ENCODE measurements around the gene TWNK.

TWNK gene
- total RNA-seq = 3.3 to 7.4 (median 4.0) reads per million in 3 donors

- Histone ChIP-seq H3K4me3 (ENCODE audit: insufficient read depth, low read depth, low read length, poor library complexity, severe bottlenecking) (peak within 1 kb of the TSS; percentile 94), H3K27me3 (replicated peaks; ENCODE audit: control insufficient read depth, insufficient read depth, low read length, poor library complexity, severe bottlenecking) (no peaks in the 10 kb centered on the region), H3K27ac (ENCODE audit: insufficient read depth, low read length, poor library complexity, severe bottlenecking) (peak within 1 kb of the TSS; percentile 70), H3K4me1 (ENCODE audit: control insufficient read depth, insufficient read depth, low read length, poor library complexity, severe bottlenecking) (peaks cover 17% of the 10 kb centered on the region), H3K9me3 (ENCODE audit: control insufficient read depth, low read length) (no peaks in the 10 kb centered on the region), H3K36me3 (ENCODE audit: control insufficient read depth, insufficient read depth, low read length) (peaks cover 21% of the 10 kb centered on the region)
- peak; percentile 57 to 78 (median 75) for DNase-seq
Measured at GRCh38 chr10:100986952-100987684, at the start of gene TWNK, which contains the start of gene MRPL43. Gene TWNK (plus strand): TSS chr10:100987543. CDS start chr10:100988211, 668 bp downstream. Gene MRPL43 (minus strand): TSS chr10:100987497. CDS start chr10:100987443, 54 bp downstream.

DNA sequence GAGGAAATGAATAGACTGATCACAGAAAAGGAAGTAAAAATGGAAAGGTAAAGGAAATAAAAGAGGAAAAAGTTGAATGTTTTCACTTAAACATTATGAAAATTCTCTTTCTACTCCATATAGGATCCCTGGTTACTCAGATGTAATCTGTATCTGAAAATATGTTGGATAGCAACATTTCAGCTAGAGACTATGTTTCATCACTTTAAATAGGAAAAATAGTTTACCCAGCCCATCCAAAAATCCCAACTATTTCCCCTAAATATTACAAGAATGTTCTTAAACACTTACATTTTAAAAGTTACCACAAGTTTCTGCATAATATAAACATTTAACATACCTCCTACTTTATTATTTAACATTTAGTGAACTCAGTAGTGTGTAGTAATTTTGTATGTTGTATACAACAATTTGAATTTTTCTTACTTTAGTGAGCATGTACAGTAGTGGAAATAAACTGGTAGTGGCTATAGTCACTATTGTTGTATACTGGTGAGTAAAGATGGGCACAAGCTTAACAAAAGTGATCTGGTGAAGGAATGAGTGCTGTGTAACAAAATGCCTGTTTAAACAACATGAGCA lies 47.5 kb upstream of the TWNK start:
- H3K27ac ChIP-seq (ENCODE audit: insufficient read depth, low read length, poor library complexity, severe bottlenecking) = no peak overlapping the region
- no peaks in the 10 kb centered on the region for H3K27me3 ChIP-seq (replicated peaks; ENCODE audit: control insufficient read depth, insufficient read depth, low read length, poor library complexity, severe bottlenecking)
- H3K36me3 ChIP-seq (ENCODE audit: control insufficient read depth, insufficient read depth, low read length) = peaks cover 35% of the 10 kb centered on the region
- DNase-seq = no peak
- no peaks in the 10 kb centered on the region for H3K9me3 ChIP-seq (ENCODE audit: control insufficient read depth, low read length)
- H3K4me3 ChIP-seq (ENCODE audit: insufficient read depth, low read depth, low read length, poor library complexity, severe bottlenecking) = no peak overlapping the region
- H3K4me1 ChIP-seq (ENCODE audit: control insufficient read depth, insufficient read depth, low read length, poor library complexity, severe bottlenecking) = peaks cover 5% of the 10 kb centered on the region

DNA sequence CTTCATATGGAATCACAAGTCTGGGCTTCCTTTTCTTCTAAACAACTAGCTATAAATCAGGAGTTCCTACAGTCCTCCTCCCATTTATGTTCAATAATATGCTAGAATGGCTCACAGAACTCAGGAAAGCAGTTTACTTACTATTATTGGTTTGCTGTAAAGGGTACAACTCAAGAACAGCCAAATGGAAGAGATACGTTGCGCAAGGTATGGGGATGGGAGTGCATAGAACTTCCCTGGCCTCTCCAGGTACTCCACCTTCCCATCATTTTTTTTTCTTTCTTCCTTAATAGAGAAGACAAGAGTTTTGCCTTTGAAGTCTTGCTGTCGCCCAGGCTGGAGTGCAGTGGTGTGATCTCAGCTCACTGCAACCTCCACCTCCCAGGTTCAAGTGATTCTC lies 45.1 kb upstream of the TWNK start:
- Histone ChIP-seq H3K27ac (ENCODE audit: insufficient read depth, low read length, poor library complexity, severe bottlenecking) (no peak overlapping the region), H3K9me3 (ENCODE audit: control insufficient read depth, low read length) (no peaks in the 10 kb centered on the region), H3K4me1 (ENCODE audit: control insufficient read depth, insufficient read depth, low read length, poor library complexity, severe bottlenecking) (peaks cover 5% of the 10 kb centered on the region), H3K4me3 (ENCODE audit: insufficient read depth, low read depth, low read length, poor library complexity, severe bottlenecking) (no peak overlapping the region), H3K36me3 (ENCODE audit: control insufficient read depth, insufficient read depth, low read length) (peaks cover 53% of the 10 kb centered on the region), H3K27me3 (replicated peaks; ENCODE audit: control insufficient read depth, insufficient read depth, low read length, poor library complexity, severe bottlenecking) (no peaks in the 10 kb centered on the region)
- no peak for DNase-seq

GRCh38 chr10:100943508-100943907 lies 43.8 kb upstream of the TWNK start:
- Histone ChIP-seq H3K4me1 (ENCODE audit: control insufficient read depth, insufficient read depth, low read length, poor library complexity, severe bottlenecking) (peaks cover 5% of the 10 kb centered on the region), H3K36me3 (ENCODE audit: control insufficient read depth, insufficient read depth, low read length) (peaks cover 49% of the 10 kb centered on the region), H3K27me3 (replicated peaks; ENCODE audit: control insufficient read depth, insufficient read depth, low read length, poor library complexity, severe bottlenecking) (no peaks in the 10 kb centered on the region), H3K27ac (ENCODE audit: insufficient read depth, low read length, poor library complexity, severe bottlenecking) (peak overlapping the region; percentile 1), H3K4me3 (ENCODE audit: insufficient read depth, low read depth, low read length, poor library complexity, severe bottlenecking) (no peak overlapping the region), H3K9me3 (ENCODE audit: control insufficient read depth, low read length) (no peaks in the 10 kb centered on the region)
- no peak for DNase-seq

DNA sequence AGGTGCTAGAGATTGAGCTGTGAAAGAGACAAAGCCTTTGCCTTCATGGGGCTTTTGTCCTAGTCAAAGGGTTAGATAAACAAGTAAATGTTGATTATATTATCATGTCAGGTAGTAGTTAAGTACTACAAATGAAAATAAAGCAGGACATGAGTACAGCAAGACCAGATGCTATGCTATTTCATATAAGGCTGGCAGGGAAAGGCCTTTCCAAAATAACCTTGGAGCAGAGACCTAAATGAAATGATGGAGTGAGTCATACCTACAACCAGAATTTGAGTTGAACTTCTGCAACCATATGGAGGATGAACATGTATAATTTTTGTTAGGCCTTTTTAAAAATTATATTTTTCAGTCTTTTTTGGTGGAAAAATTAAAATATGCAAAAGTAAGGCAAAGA lies 41.6 kb upstream of the TWNK start:
- Histone ChIP-seq H3K4me3 (ENCODE audit: insufficient read depth, low read depth, low read length, poor library complexity, severe bottlenecking) (no peak overlapping the region), H3K27me3 (replicated peaks; ENCODE audit: control insufficient read depth, insufficient read depth, low read length, poor library complexity, severe bottlenecking) (no peaks in the 10 kb centered on the region), H3K4me1 (ENCODE audit: control insufficient read depth, insufficient read depth, low read length, poor library complexity, severe bottlenecking) (peaks cover 5% of the 10 kb centered on the region), H3K27ac (ENCODE audit: insufficient read depth, low read length, poor library complexity, severe bottlenecking) (no peak overlapping the region), H3K36me3 (ENCODE audit: control insufficient read depth, insufficient read depth, low read length) (peaks cover 50% of the 10 kb centered on the region), H3K9me3 (ENCODE audit: control insufficient read depth, low read length) (no peaks in the 10 kb centered on the region)
- DNase-seq = no peak

DNA sequence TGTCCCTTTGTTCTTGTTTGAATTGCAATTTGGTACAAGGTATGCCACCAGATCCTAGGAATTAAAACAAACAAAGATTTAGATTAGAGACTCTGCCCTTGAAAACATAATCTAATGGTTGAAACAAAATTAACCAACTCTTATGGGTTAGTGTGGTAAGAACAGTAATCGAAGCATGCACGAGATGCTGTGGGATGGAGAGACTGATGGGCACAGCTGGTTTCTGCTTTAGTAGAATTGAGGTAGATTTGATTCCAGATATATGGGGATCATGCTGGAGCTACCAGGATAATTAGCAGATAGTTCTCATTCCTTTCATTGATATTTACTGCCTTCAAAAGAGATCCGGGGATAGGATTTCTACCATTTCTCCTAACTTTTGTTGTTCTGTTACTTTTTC lies 38.4 kb upstream of the TWNK start:
- no peaks in the 10 kb centered on the region for H3K9me3 ChIP-seq (ENCODE audit: control insufficient read depth, low read length)
- DNase-seq = no peak
- H3K27me3 ChIP-seq (replicated peaks; ENCODE audit: control insufficient read depth, insufficient read depth, low read length, poor library complexity, severe bottlenecking) = no peaks in the 10 kb centered on the region
- H3K4me3 ChIP-seq (ENCODE audit: insufficient read depth, low read depth, low read length, poor library complexity, severe bottlenecking) = no peak overlapping the region
- no peak overlapping the region for H3K27ac ChIP-seq (ENCODE audit: insufficient read depth, low read length, poor library complexity, severe bottlenecking)
- peaks cover under 1% of the 10 kb centered on the region for H3K4me1 ChIP-seq (ENCODE audit: control insufficient read depth, insufficient read depth, low read length, poor library complexity, severe bottlenecking)
- H3K36me3 ChIP-seq (ENCODE audit: control insufficient read depth, insufficient read depth, low read length) = peaks cover 51% of the 10 kb centered on the region

- Histone ChIP-seq H3K27me3 (replicated peaks; ENCODE audit: control insufficient read depth, insufficient read depth, low read length, poor library complexity, severe bottlenecking) (no peaks in the 10 kb centered on the region), H3K4me3 (ENCODE audit: insufficient read depth, low read depth, low read length, poor library complexity, severe bottlenecking) (no peak overlapping the region), H3K27ac (ENCODE audit: insufficient read depth, low read length, poor library complexity, severe bottlenecking) (no peak overlapping the region), H3K4me1 (ENCODE audit: control insufficient read depth, insufficient read depth, low read length, poor library complexity, severe bottlenecking) (no peaks in the 10 kb centered on the region), H3K9me3 (ENCODE audit: control insufficient read depth, low read length) (no peaks in the 10 kb centered on the region), H3K36me3 (ENCODE audit: control insufficient read depth, insufficient read depth, low read length) (peaks cover 42% of the 10 kb centered on the region)
- DNase-seq = no peak
Measured at GRCh38 chr10:100960251-100960650, 27.1 kb upstream of the TWNK start.

DNA sequence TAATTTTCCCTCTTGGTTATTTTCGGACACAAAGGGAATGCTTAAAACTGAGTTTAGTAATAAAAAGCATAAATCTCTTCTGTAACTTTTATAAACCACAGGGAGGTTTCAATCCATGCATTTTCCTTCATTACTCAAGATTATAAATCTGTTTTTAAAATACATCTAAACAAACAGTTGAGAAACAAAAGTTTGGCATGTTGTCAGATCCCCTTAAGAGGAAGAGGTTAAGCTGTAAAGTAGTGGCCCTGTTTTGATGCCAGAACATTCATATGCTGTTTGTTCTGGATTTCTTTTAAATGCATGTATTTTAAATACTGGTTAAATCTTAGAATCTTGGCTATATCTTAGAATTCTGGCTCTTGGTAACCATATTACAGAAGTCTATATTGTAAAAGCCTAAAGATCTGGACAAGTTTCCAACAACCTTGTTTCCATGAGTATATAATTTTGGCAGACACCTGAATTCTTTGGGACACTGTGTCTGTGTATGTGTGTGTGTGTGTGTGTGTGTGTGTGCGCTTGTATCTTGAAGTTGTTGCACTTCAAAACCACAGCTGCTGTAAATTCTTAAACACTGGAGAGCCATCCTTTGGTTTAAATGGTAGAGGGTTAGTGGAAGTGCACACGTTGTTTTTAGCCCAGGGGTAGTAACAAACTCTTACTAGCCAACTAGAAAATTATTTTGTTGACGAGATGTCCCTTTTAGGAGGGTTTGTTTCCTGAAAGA lies 24.8 kb upstream of the TWNK start:
- no peak overlapping the region for H3K4me3 ChIP-seq (ENCODE audit: insufficient read depth, low read depth, low read length, poor library complexity, severe bottlenecking)
- no peaks in the 10 kb centered on the region for H3K27me3 ChIP-seq (replicated peaks; ENCODE audit: control insufficient read depth, insufficient read depth, low read length, poor library complexity, severe bottlenecking)
- no peaks in the 10 kb centered on the region for H3K9me3 ChIP-seq (ENCODE audit: control insufficient read depth, low read length)
- DNase-seq = no peak
- H3K36me3 ChIP-seq (ENCODE audit: control insufficient read depth, insufficient read depth, low read length) = peaks cover 39% of the 10 kb centered on the region
- no peaks in the 10 kb centered on the region for H3K4me1 ChIP-seq (ENCODE audit: control insufficient read depth, insufficient read depth, low read length, poor library complexity, severe bottlenecking)
- no peak overlapping the region for H3K27ac ChIP-seq (ENCODE audit: insufficient read depth, low read length, poor library complexity, severe bottlenecking)

DNA sequence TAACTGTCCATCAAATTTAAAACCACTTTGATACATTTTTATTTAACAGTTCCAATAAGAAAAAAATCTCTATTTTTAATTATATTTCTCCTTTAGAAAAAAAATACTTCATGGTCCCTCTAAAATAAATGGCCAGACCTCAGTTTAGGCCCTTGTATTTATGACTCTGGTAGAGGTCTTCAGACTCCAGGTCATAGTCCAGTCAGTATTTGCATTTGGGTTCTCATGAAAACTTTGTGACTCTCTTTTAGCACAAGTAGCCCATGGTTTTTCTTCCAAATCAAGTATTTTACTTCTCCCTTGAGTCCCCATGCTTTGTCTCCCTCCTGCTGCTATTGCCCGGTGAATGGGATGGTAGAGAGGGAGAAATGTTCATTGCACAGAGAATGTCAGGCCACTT lies 23.5 kb upstream of the TWNK start:
- no peak overlapping the region for H3K27ac ChIP-seq (ENCODE audit: insufficient read depth, low read length, poor library complexity, severe bottlenecking)
- DNase-seq = no peak
- peaks cover 31% of the 10 kb centered on the region for H3K36me3 ChIP-seq (ENCODE audit: control insufficient read depth, insufficient read depth, low read length)

GRCh38 chr10:100965820-100966219 lies 21.5 kb upstream of the TWNK start:
- Histone ChIP-seq H3K4me1 (ENCODE audit: control insufficient read depth, insufficient read depth, low read length, poor library complexity, severe bottlenecking) (peaks cover 6% of the 10 kb centered on the region), H3K9me3 (ENCODE audit: control insufficient read depth, low read length) (no peaks in the 10 kb centered on the region), H3K27ac (ENCODE audit: insufficient read depth, low read length, poor library complexity, severe bottlenecking) (no peak overlapping the region), H3K4me3 (ENCODE audit: insufficient read depth, low read depth, low read length, poor library complexity, severe bottlenecking) (no peak overlapping the region), H3K36me3 (ENCODE audit: control insufficient read depth, insufficient read depth, low read length) (peaks cover 16% of the 10 kb centered on the region), H3K27me3 (replicated peaks; ENCODE audit: control insufficient read depth, insufficient read depth, low read length, poor library complexity, severe bottlenecking) (no peaks in the 10 kb centered on the region)
- no peak for DNase-seq

More for the DNA sequence above, 23.5 kb upstream of the TWNK start:
- H3K4me1 ChIP-seq (ENCODE audit: control insufficient read depth, insufficient read depth, low read length, poor library complexity, severe bottlenecking) = peaks cover 3% of the 10 kb centered on the region
- H3K27me3 ChIP-seq (replicated peaks; ENCODE audit: control insufficient read depth, insufficient read depth, low read length, poor library complexity, severe bottlenecking) = no peaks in the 10 kb centered on the region
- H3K4me3 ChIP-seq (ENCODE audit: insufficient read depth, low read depth, low read length, poor library complexity, severe bottlenecking) = no peak overlapping the region
- no peaks in the 10 kb centered on the region for H3K9me3 ChIP-seq (ENCODE audit: control insufficient read depth, low read length)
